Esophagus muscularis mucosa (tissue), 4 donors: ENCODE results near the gene HDAC4. TPM values are rescaled to one million over a fixed set of nuclear protein-coding genes. Genes with fewer than 3 reads are reported as not detected.

ENCODE experiments used
- DNase-seq: peaks from one replicate; pipeline ENCODE4 v3.0.0-alpha.2; 2017; ENCODE audit errors: extremely low spot score
- H3K27ac ChIP-seq, 4 donors: fragments of 200-600 bp; sonication (generic); replicated peaks in 1 of 4; 1 replicate in 3 of 4; 2 replicates in 1 of 4; pipeline ENCODE4 v1.5.1; 2016 to 2019; ENCODE audit warnings: mild to moderate bottlenecking in 1 of 4
- H3K27me3 ChIP-seq, 4 donors: fragments of 200-600 bp; sonication (generic); one replicate each; pipeline versions ENCODE4 v1.5.1 to v1.6.0; 2016 to 2019
- H3K36me3 ChIP-seq, 4 donors: fragments of 200-600 bp; sonication (generic); one replicate each; pipeline ENCODE4 v1.5.1; 2016 to 2019
- H3K4me1 ChIP-seq, 4 donors: fragments of 200-600 bp; sonication (generic); one replicate each; pipeline ENCODE4 v1.5.1; 2016 to 2019
- H3K4me3 ChIP-seq, 4 donors: fragments of 200-600 bp; sonication (generic); 1 replicate in 2 of 4; 2 replicates in 2 of 4; pipeline ENCODE4 v1.5.1; 2016 to 2019; ENCODE audit warnings: mild to moderate bottlenecking in 4 of 4, moderate library complexity in 1 of 4
- H3K9me3 ChIP-seq, 4 donors: fragments of 200-600 bp; sonication (generic); 1 replicate in 3 of 4; 2 replicates in 1 of 4; pipeline ENCODE4 v1.5.1; 2016 to 2019
- CTCF ChIP-seq, 3 experiments: fragments of 200-600 bp in 2 of 3; fragments of 450-650 bp in 1 of 3; sonication (generic) in 2 of 3; IDR thresholded peaks; one replicate each; pipeline ENCODE4 v1.5.1; 2017 to 2019; ENCODE audit warnings: antibody characterized with exemption in 3 of 3, mild to moderate bottlenecking in 2 of 3, moderate library complexity in 1 of 3
- EP300 ChIP-seq: sonication (generic); formaldehyde crosslinking; IDR thresholded peaks from one replicate; pipeline ENCODE4 v1.6.1; 2017; ENCODE audit warnings: antibody characterized with exemption
- POLR2A ChIP-seq: fragments of 450-650 bp; IDR thresholded peaks from one replicate; pipeline ENCODE4 v1.6.1; 2017; ENCODE audit warnings: antibody characterized with exemption, moderate library complexity, mild to moderate bottlenecking, low read depth
- POLR2AphosphoS5 ChIP-seq, 2 donors: sonication (generic); formaldehyde crosslinking; IDR thresholded peaks; one replicate each; pipeline ENCODE4 v1.6.1; 2017; ENCODE audit warnings: antibody characterized with exemption in 2 of 2
- WGBS: methylation state at CpG from one replicate; pipeline ENCODE4 v1.1.5; 2018; 5-methylcytosine and 5-hydroxymethylcytosine counted together
- intact Hi-C: fragments of 100-400 bp; cut with DNase I; formaldehyde crosslinking; loops from one replicate; pipeline ENCODE4 v1.15.1; 2023
- total RNA-seq, 4 donors: library from RNA; depleted of rRNA; stranded (reverse); fragments of >200 nt; gene quantifications; one replicate each; pipeline versions ENCODE4 v1.1.0 to v1.2.1, GENCODE V29; 2016

Gene HDAC4
- total RNA-seq, 4 donors from 2014 or later = 59.4 to 119 (median 76.1) TPM

- H3K27ac ChIP-seq = no peak overlapping the region
- intact Hi-C loops = no loop called here
- no peak overlapping the region for H3K4me3 ChIP-seq
- DNase-seq = no peak
- H3K9me3 ChIP-seq = no peaks in the 10 kb centered on the region
- 87% methylated on average over 14 of the region's 14 CpGs for WGBS
- peaks cover 0 to 47% (median 33%) of the 10 kb centered on the region in 4 donors for H3K4me1 ChIP-seq
- TF ChIP-seq POLR2AphosphoS5 (IDR thresholded peaks at IDR 0.05) = no peak
- no peak for TF ChIP-seq POLR2A
- TF ChIP-seq EP300 = no peak
- TF ChIP-seq CTCF (IDR thresholded peaks at IDR 0.05) = no peak
- no peaks in the 10 kb centered on the region for H3K36me3 ChIP-seq
- H3K27me3 ChIP-seq = no peaks in the 10 kb centered on the region
Measured at GRCh38 chr2:239001794-239002193, 399.0 kb downstream of the HDAC4 start.

- Histone ChIP-seq H3K36me3 (no peaks in the 10 kb centered on the region), H3K4me3 (no peak overlapping the region), H3K27ac (no peak overlapping the region), H3K27me3 (no peaks in the 10 kb centered on the region), H3K9me3 (no peaks in the 10 kb centered on the region), H3K4me1 (peaks cover 0 to 53% (median 33%) of the 10 kb centered on the region in 4 donors)
- no peak for DNase-seq
- intact Hi-C loops = no loop called here
- WGBS = 87% methylated on average over 12 of the region's 12 CpGs
- TF ChIP-seq POLR2AphosphoS5 (IDR thresholded peaks at IDR 0.05) (no peak), POLR2A (no peak), CTCF (IDR thresholded peaks at IDR 0.05) (no peak), EP300 (no peak)
Measured at GRCh38 chr2:239000500-239001073, 400.2 kb downstream of the HDAC4 start.

- H3K36me3 ChIP-seq = no peaks in the 10 kb centered on the region
- no peak overlapping the region for H3K27ac ChIP-seq
- no peaks in the 10 kb centered on the region for H3K27me3 ChIP-seq
- peaks cover 0 to 2% (median 0%) of the 10 kb centered on the region in 4 donors for H3K9me3 ChIP-seq
- TF ChIP-seq POLR2AphosphoS5 (IDR thresholded peaks at IDR 0.05) (no peak), CTCF (IDR thresholded peaks at IDR 0.05) (no peak), EP300 (no peak), POLR2A (no peak)
- WGBS = 99% methylated on average over 6 of the region's 6 CpGs
- no peak for DNase-seq
- intact Hi-C loops = no loop called here
- H3K4me1 ChIP-seq = peaks cover 0 to 52% (median 32%) of the 10 kb centered on the region in 4 donors
- H3K4me3 ChIP-seq = no peak overlapping the region
Measured at GRCh38 chr2:239000089-239000488, 400.7 kb downstream of the HDAC4 start.

- H3K4me1 ChIP-seq = peaks cover 0 to 44% (median 29%) of the 10 kb centered on the region in 4 donors
- H3K36me3 ChIP-seq = no peaks in the 10 kb centered on the region
- peaks cover 0 to 10% (median 0%) of the 10 kb centered on the region in 4 donors for H3K9me3 ChIP-seq
- H3K27ac ChIP-seq = peak overlapping the region in 2 of 4 donors; percentile 46 to 58
- H3K27me3 ChIP-seq = no peaks in the 10 kb centered on the region
- intact Hi-C loops = no loop called here
- no peak overlapping the region for H3K4me3 ChIP-seq
- DNase-seq = no peak
- WGBS = 53% methylated on average over 10 of the region's 10 CpGs
- TF ChIP-seq POLR2AphosphoS5 (IDR thresholded peaks at IDR 0.05) (no peak), EP300 (no peak), POLR2A (no peak), CTCF (IDR thresholded peaks at IDR 0.05) (no peak)
Measured at GRCh38 chr2:238999291-238999741, 401.5 kb downstream of the HDAC4 start.

- TF ChIP-seq CTCF (IDR thresholded peaks at IDR 0.05) (no peak), POLR2A (no peak), POLR2AphosphoS5 (IDR thresholded peaks at IDR 0.05) (no peak), EP300 (no peak)
- Histone ChIP-seq H3K9me3 (peaks cover 0 to 13% (median 0%) of the 10 kb centered on the region in 4 donors), H3K36me3 (no peaks in the 10 kb centered on the region), H3K4me3 (no peak overlapping the region), H3K27ac (peak overlapping the region in 2 of 4 donors; percentile 46 to 58), H3K27me3 (no peaks in the 10 kb centered on the region), H3K4me1 (peaks cover 0 to 39% (median 24%) of the 10 kb centered on the region in 4 donors)
- no peak for DNase-seq
- intact Hi-C loops = no loop called here
- 73% methylated on average over 6 of the region's 6 CpGs for WGBS
Measured at GRCh38 chr2:238998801-238999200, 402.0 kb downstream of the HDAC4 start.
